Left ventricle myocardium inferior (tissue), 1 donor: Measurements from ENCODE around the gene USP8. TPM values are rescaled to one million over a fixed set of nuclear protein-coding genes. Genes with fewer than 3 reads are reported as not detected.
"Not testable (repeated sequence)": the region's sequence is repeated elsewhere in the genome, so short reads cannot be mapped to it uniquely, and the experiment has no call there.

Experiments
- DNase-seq: peaks from one replicate; pipeline ENCODE4 v3.0.0-alpha.2; 2020
- H3K27ac ChIP-seq: fragments of 200-600 bp; replicated peaks from 2 replicates; pipeline ENCODE4 v1.8.0; 2021
- H3K27me3 ChIP-seq: fragments of 200-600 bp; 2 replicates; pipeline ENCODE4 v1.8.0; 2021; ENCODE audit warnings: low read depth
- H3K36me3 ChIP-seq: fragments of 200-600 bp; 2 replicates; pipeline ENCODE4 v1.8.0; 2021
- H3K4me1 ChIP-seq: fragments of 200-600 bp; 2 replicates; pipeline ENCODE4 v1.8.0; 2021
- H3K4me3 ChIP-seq: fragments of 200-600 bp; 2 replicates; pipeline ENCODE4 v1.8.0; 2021; ENCODE audit warnings: mild to moderate bottlenecking, moderate library complexity
- H3K9me3 ChIP-seq: fragments of 200-600 bp; replicated peaks from 2 replicates; pipeline ENCODE4 v1.8.0; 2021
- CTCF ChIP-seq: fragments of 200-600 bp; IDR thresholded peaks from 2 replicates; pipeline ENCODE4 v1.8.0; 2021; ENCODE audit warnings: antibody characterized with exemption, mild to moderate bottlenecking, borderline replicate concordance
- intact Hi-C: fragments of 100-400 bp; cut with micrococcal nuclease; formaldehyde crosslinking; loops from one replicate; pipeline ENCODE4 v1.11.0; 2022
- total RNA-seq: library from RNA; stranded (reverse); fragmentation: NEBNext Ultra II Directional; extraction: Animal tissue kit (Norgen Biotek cat#: 25700); gene quantifications from one replicate; pipeline ENCODE4 v1.2.1, GENCODE V29; 2021
- donor health status: DM: no; HTN: yes; CAD: no; lungs with severe emphysema.

Gene USP8
- total RNA-seq, 1 donor from 2014 or later = 43.9 TPM

- H3K4me3 ChIP-seq = no peak overlapping the region
- H3K36me3 ChIP-seq = peaks cover 95% of the 10 kb centered on the region
- H3K9me3 ChIP-seq = no peaks in the 10 kb centered on the region
- no peaks in the 10 kb centered on the region for H3K4me1 ChIP-seq
- no peak for DNase-seq
- TF ChIP-seq CTCF = no peak
- H3K27me3 ChIP-seq = no peaks in the 10 kb centered on the region
- intact Hi-C loops = no loop called here
- no peak overlapping the region for H3K27ac ChIP-seq
Measured at GRCh38 chr15:50487287-50487686, 63.1 kb downstream of the USP8 start.

- Histone ChIP-seq H3K27ac (no peak overlapping the region), H3K36me3 (peaks cover 99% of the 10 kb centered on the region), H3K9me3 (no peaks in the 10 kb centered on the region), H3K27me3 (no peaks in the 10 kb centered on the region), H3K4me1 (peaks cover 10% of the 10 kb centered on the region), H3K4me3 (no peak overlapping the region)
- intact Hi-C loops = loop anchor here (10.0 kb wide), 1 partner anchor 81 kb away; no protein-coding TSS in a partner anchor
- DNase-seq = no peak
- TF ChIP-seq CTCF = no peak
Measured at GRCh38 chr15:50493625-50494024, 69.4 kb downstream of the USP8 start.

- H3K27me3 ChIP-seq, H3K4me3 ChIP-seq, DNase-seq, H3K9me3 ChIP-seq: not testable (repeated sequence)
- intact Hi-C loops = loop anchor here (10.0 kb wide), 1 partner anchor 80 kb away; no protein-coding TSS in a partner anchor
- H3K27ac ChIP-seq = peak overlapping the region; percentile 2
- H3K4me1 ChIP-seq = peaks cover 10% of the 10 kb centered on the region
- H3K36me3 ChIP-seq = peaks cover 100% of the 10 kb centered on the region
Measured at GRCh38 chr15:50494547-50494946, 70.3 kb downstream of the USP8 start.

- Histone ChIP-seq H3K27me3 (no peaks in the 10 kb centered on the region), H3K36me3 (peaks cover 99% of the 10 kb centered on the region), H3K27ac (no peak overlapping the region), H3K9me3 (no peaks in the 10 kb centered on the region), H3K4me3 (no peak overlapping the region), H3K4me1 (peaks cover 10% of the 10 kb centered on the region)
- intact Hi-C loops = loop anchor here (10.0 kb wide), 1 partner anchor 78 kb away; no protein-coding TSS in a partner anchor
- TF ChIP-seq CTCF = no peak
- no peak for DNase-seq
Measured at GRCh38 chr15:50496692-50497091, 72.5 kb downstream of the USP8 start.

GRCh38 chr15:50500352-50500751, 76.1 kb downstream of the USP8 start:
- H3K36me3 ChIP-seq = peaks cover 85% of the 10 kb centered on the region
- no peaks in the 10 kb centered on the region for H3K27me3 ChIP-seq
- H3K4me1 ChIP-seq = no peaks in the 10 kb centered on the region
- no peak for TF ChIP-seq CTCF
- intact Hi-C loops = no loop called here
- DNase-seq = no peak
- H3K27ac ChIP-seq = no peak overlapping the region
- no peak overlapping the region for H3K4me3 ChIP-seq
- H3K9me3 ChIP-seq = no peaks in the 10 kb centered on the region

- H3K27ac ChIP-seq = no peak overlapping the region
- H3K36me3 ChIP-seq = peaks cover 70% of the 10 kb centered on the region
- no peaks in the 10 kb centered on the region for H3K27me3 ChIP-seq
- no peak for DNase-seq
- no peak overlapping the region for H3K4me3 ChIP-seq
- H3K4me1 ChIP-seq = no peaks in the 10 kb centered on the region
- intact Hi-C loops = no loop called here
- no peak for TF ChIP-seq CTCF
- H3K9me3 ChIP-seq = no peaks in the 10 kb centered on the region
Measured at GRCh38 chr15:50501815-50502214, 77.6 kb downstream of the USP8 start.
